AG09319 (cell line): ENCODE measurements around the gene BCKDHB.

ENCODE experiments used
- DNase-seq: peaks from one replicate; pipeline ENCODE4 v3.0.0-alpha.2; 2010; ENCODE audit warnings: low read depth; ENCODE audit errors: extremely low read depth
- TF ChIP-seq, protein P1 (sequence below): IDR thresholded peaks from 2 replicates; pipeline ENCODE4 v1.5.1; 2011; ENCODE audit warnings: low read depth, mild to moderate bottlenecking, inconsistent platforms, low read length, moderate library complexity

The BCKDHB gene

GRCh38 chr6:80134065-80134464 is 27.6 kb downstream of the BCKDHB start:
- no peak for DNase-seq
- TF ChIP-seq, protein P1, sequence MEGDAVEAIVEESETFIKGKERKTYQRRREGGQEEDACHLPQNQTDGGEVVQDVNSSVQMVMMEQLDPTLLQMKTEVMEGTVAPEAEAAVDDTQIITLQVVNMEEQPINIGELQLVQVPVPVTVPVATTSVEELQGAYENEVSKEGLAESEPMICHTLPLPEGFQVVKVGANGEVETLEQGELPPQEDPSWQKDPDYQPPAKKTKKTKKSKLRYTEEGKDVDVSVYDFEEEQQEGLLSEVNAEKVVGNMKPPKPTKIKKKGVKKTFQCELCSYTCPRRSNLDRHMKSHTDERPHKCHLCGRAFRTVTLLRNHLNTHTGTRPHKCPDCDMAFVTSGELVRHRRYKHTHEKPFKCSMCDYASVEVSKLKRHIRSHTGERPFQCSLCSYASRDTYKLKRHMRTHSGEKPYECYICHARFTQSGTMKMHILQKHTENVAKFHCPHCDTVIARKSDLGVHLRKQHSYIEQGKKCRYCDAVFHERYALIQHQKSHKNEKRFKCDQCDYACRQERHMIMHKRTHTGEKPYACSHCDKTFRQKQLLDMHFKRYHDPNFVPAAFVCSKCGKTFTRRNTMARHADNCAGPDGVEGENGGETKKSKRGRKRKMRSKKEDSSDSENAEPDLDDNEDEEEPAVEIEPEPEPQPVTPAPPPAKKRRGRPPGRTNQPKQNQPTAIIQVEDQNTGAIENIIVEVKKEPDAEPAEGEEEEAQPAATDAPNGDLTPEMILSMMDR = no peak

DNA sequence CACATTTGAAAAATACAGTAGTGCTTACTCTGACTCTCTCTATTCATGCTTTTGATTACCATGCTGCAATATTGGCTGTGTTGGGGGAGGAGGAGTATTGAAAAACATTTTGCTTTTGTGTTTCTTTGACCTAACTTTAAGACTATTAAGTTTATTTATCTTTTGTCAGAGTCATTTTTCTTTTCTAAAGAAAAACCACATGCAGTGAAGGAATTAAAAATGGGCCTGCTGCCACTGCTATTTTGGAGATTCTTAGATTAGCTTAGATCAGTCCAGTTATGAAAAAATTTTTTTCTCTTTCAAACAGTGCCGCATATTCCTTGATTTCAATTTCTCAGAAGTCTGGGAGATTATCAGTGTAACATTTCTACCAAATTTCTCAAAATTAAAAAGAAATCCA is 36.1 kb downstream of the BCKDHB start:
- TF ChIP-seq, protein P1 = no peak
- DNase-seq = peak; percentile 18

- DNase-seq = peak; percentile 81
- TF ChIP-seq, protein P1 = peak; percentile 11; the same call in 1 of the 2 replicates
Measured at GRCh38 chr6:80143419-80143937, 37.0 kb downstream of the BCKDHB start.

DNA sequence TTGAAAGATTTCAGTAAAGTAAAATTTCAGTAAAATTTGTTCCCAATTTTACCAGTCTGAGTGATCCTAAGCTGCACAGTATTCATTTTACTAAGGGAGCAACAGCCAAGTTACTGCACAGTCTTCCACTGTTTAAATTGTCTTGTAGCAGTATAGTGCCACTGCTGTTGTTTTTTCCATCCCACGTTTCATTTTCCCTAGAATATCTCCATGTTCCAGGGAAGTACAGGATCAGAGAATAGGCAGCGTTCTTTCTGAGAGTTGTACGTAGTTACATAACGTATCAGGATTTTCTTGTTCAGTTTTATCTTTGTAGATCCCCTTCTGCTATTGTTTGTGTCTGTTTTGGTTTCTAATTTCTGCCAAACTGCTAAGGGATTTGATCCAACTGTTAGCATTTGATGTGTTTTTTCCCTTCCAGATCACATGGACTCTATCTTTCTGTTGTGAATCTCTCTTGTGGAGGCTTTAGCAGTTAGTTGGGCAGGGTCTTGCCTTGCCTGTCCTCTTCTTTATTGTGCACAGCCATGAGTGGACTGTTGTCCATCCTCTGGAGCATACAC is 38.4 kb downstream of the BCKDHB start:
- TF ChIP-seq, protein P1 = no peak
- DNase-seq = no peak

DNA sequence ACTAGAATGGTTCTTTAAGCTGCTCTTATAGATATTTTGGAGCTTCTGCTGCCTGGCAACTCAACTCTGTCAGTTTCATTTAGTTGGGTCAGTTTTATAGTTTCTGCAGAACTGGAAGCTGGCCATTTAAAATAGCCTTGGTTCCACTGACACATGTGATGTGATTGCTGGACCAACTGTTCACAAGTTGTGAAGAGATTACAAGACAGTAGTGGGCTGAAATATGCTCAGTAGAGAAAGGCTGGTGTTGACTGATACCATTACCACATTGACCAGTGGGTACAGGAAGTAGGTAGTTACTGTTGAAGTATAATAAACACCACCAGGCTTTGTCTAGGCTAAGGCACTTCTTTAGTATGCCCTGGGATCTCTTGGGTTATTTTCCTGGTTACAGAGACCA is 39.0 kb downstream of the BCKDHB start:
- TF ChIP-seq, protein P1 = no peak

DNA sequence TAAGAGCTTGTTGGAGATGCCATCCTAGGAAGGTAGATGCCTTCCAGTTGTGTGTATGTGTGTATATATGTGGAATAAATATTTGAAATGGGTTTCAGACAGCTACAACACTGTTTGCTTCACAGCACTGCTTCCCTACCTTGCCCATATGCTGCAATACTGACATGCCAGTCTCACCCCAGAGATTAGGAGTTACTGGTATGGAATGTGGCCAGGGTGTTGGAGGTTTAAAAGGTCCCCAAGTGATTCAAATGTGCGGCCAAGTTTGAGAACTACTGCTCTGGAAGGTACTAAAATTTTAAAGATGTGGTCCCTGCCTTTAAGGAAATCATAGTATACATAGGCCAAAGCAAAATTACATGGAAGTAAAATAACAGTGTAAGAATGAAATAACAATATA is 39.5 kb downstream of the BCKDHB start:
- TF ChIP-seq, protein P1 = no peak

More for the DNA sequence above, 39.0 kb downstream of the BCKDHB start:
- DNase-seq = no peak

DNA sequence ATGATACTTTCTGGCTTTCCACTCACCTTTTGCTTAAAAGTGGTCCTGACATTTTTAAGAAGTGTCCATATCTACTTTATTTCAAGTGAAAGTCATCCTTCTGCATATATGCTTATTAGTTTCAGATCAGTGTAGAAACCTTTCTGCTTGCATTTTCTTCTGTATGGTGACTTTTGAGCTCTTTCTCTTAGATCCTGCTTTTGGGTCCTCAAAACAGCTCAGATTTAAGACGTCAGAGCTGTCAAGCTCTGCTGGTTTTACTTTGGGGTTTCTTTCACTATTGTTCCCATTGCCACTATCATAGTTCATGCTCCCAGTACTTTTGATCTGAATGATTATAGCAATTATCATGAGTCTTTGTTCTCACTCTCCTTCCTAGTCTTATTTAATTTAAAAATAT is 41.7 kb downstream of the BCKDHB start:
- TF ChIP-seq, protein P1 = no peak
- DNase-seq = no peak

More for the DNA sequence above, 39.5 kb downstream of the BCKDHB start:
- no peak for DNase-seq
